A673 (cell line): Measurements from ENCODE around the gene HJV. TPM values are rescaled to one million over a fixed set of nuclear protein-coding genes. Genes with fewer than 3 reads are reported as not detected.

Experiments
- BruUV-seq: library from RNA; stranded (reverse); fragments of 400-500 nt; replicated peaks from 2 replicates; lab custom pipeline; 2021; lab: Mats Ljungman, UMichigan
- CTCF ChIA-PET: fragments of 300-600 bp; sonication (Branson Sonifier 250); formaldehyde crosslinking; loops from one replicate; lab custom pipeline; 2022; ENCODE audit warnings: antibody characterized with exemption; lab: Charles Lee
- POLR2A ChIA-PET: fragments of 300-600 bp; sonication (Branson Sonifier 250); formaldehyde crosslinking; loops from one replicate; lab custom pipeline; 2022; ENCODE audit warnings: antibody characterized with exemption; ENCODE audit not compliant: low non-redundant PET; lab: Charles Lee
- DNase-seq: peaks from one replicate; pipeline ENCODE4 v3.0.0-alpha.2; 2015; ENCODE audit warnings: low spot score
- H3K27ac ChIP-seq: fragments of 200-600 bp; sonication (generic); 2 replicates; pipeline ENCODE4 v1.5.1; 2016; ENCODE audit warnings: mixed run types, low read depth, mild to moderate bottlenecking, mixed read lengths, antibody characterized with exemption, low read length; ENCODE audit not compliant: poor library complexity, severe bottlenecking
- H3K27me3 ChIP-seq: fragments of 200-600 bp; sonication (generic); replicated peaks from 2 replicates; pipeline ENCODE4 v1.6.1; 2017; ENCODE audit warnings: mixed run types, low read depth, mild to moderate bottlenecking, mixed read lengths, antibody characterized with exemption, low read length; ENCODE audit not compliant: insufficient read depth, poor library complexity
- H3K36me3 ChIP-seq: fragments of 200-600 bp; sonication (generic); 2 replicates; pipeline ENCODE4 v1.6.1; 2016; ENCODE audit warnings: mixed run types, mild to moderate bottlenecking, mixed read lengths, antibody characterized with exemption, low read length; ENCODE audit not compliant: insufficient read depth, poor library complexity, severe bottlenecking
- H3K4me1 ChIP-seq: fragments of 200-600 bp; sonication (generic); 2 replicates; pipeline ENCODE4 v1.6.1; 2017; ENCODE audit warnings: mixed run types, mild to moderate bottlenecking, mixed read lengths, antibody characterized with exemption, low read length; ENCODE audit not compliant: insufficient read depth, poor library complexity, severe bottlenecking
- H3K4me3 ChIP-seq: fragments of 200-600 bp; sonication (generic); 2 replicates; pipeline ENCODE4 v1.5.1; 2016; ENCODE audit warnings: low read depth, mixed run types, mild to moderate bottlenecking, mixed read lengths, low read length; ENCODE audit not compliant: poor library complexity, severe bottlenecking
- H3K9me3 ChIP-seq: fragments of 200-600 bp; sonication (generic); 2 replicates; pipeline ENCODE4 v1.6.1; 2016; ENCODE audit warnings: mixed run types, low read depth, mild to moderate bottlenecking, mixed read lengths, antibody characterized with exemption, low read length; ENCODE audit not compliant: poor library complexity, severe bottlenecking
- EZH2 ChIP-seq: fragments of 200-600 bp; sonication (generic); IDR thresholded peaks from 2 replicates; pipeline ENCODE4 v1.6.1; 2017; ENCODE audit warnings: borderline replicate concordance, low read depth, mild to moderate bottlenecking, mixed read lengths, antibody characterized with exemption, low read length; ENCODE audit not compliant: poor library complexity, severe bottlenecking
- intact Hi-C: fragments of 100-400 bp; cut with micrococcal nuclease; formaldehyde crosslinking; loops from one replicate; pipeline ENCODE4 v1.10.0; 2022; ENCODE audit not compliant: unreplicated experiment
- total RNA-seq: library from RNA; stranded (reverse); gene quantifications from 2 replicates; pipeline ENCODE4 v1.2.3, GENCODE V29; 2021
- TF ChIP-seq, protein P1 (sequence below): fragments of 300-800, 200-600 bp; sonication (generic); conservative IDR thresholded peaks from 2 replicates; pipeline ENCODE4 v1.5.1; 2017; ENCODE audit warnings: low read depth, mild to moderate bottlenecking, antibody characterized with exemption, low read length, moderate library complexity, mixed read lengths

Gene HJV
- total RNA-seq, 1 experiment from 2014 or later: 0.24 TPM

- no peaks in the 10 kb centered on the region for H3K9me3 ChIP-seq
- ChIA-PET POLR2A (no interaction called here), CTCF (no interaction called here)
- TF ChIP-seq, protein P1, sequence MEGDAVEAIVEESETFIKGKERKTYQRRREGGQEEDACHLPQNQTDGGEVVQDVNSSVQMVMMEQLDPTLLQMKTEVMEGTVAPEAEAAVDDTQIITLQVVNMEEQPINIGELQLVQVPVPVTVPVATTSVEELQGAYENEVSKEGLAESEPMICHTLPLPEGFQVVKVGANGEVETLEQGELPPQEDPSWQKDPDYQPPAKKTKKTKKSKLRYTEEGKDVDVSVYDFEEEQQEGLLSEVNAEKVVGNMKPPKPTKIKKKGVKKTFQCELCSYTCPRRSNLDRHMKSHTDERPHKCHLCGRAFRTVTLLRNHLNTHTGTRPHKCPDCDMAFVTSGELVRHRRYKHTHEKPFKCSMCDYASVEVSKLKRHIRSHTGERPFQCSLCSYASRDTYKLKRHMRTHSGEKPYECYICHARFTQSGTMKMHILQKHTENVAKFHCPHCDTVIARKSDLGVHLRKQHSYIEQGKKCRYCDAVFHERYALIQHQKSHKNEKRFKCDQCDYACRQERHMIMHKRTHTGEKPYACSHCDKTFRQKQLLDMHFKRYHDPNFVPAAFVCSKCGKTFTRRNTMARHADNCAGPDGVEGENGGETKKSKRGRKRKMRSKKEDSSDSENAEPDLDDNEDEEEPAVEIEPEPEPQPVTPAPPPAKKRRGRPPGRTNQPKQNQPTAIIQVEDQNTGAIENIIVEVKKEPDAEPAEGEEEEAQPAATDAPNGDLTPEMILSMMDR: no peak
- no peak for TF ChIP-seq EZH2
- H3K4me1 ChIP-seq: peaks cover 33% of the 10 kb centered on the region
- intact Hi-C loops: no loop called here
- no peaks in the 10 kb centered on the region for H3K27me3 ChIP-seq
- BruUV-seq: no TSS peak
- H3K36me3 ChIP-seq: peaks cover 42% of the 10 kb centered on the region
- H3K27ac ChIP-seq: peak overlapping the region; percentile 19
- peak overlapping the region; percentile 67 for H3K4me3 ChIP-seq
- no peak for DNase-seq
Measured at GRCh38 chr1:145992958-145993617, 28.4 kb downstream of the HJV start.

GRCh38 chr1:145992502-145992936 lies 29.0 kb downstream of the HJV start:
- POLR2A ChIA-PET: no interaction called here

GRCh38 chr1:145991735-145992412 lies 29.7 kb downstream of the HJV start:
- BruUV-seq: no TSS peak
- H3K9me3 ChIP-seq: no peaks in the 10 kb centered on the region
- DNase-seq: no peak
- ChIA-PET POLR2A (no interaction called here), CTCF (interaction anchor here (0.6 kb wide), 1 partner anchor 145 kb away, joined by 3 read pairs; no protein-coding TSS in a partner anchor)
- H3K27ac ChIP-seq: peak overlapping the region; percentile 47
- peak overlapping the region; percentile 67 for H3K4me3 ChIP-seq
- intact Hi-C loops: no loop called here
- H3K4me1 ChIP-seq: peaks cover 21% of the 10 kb centered on the region
- no peaks in the 10 kb centered on the region for H3K27me3 ChIP-seq
- H3K36me3 ChIP-seq: peaks cover 42% of the 10 kb centered on the region
- TF ChIP-seq, protein P1: no peak
- TF ChIP-seq EZH2: no peak

More at GRCh38 chr1:145992502-145992936, 29.0 kb downstream of the HJV start:
- H3K27ac ChIP-seq: peak overlapping the region; percentile 3
- peak overlapping the region; percentile 67 for H3K4me3 ChIP-seq
- no peak for TF ChIP-seq EZH2
- TF ChIP-seq, protein P1: no peak
- peaks cover 42% of the 10 kb centered on the region for H3K36me3 ChIP-seq
- CTCF ChIA-PET: no interaction called here
- peaks cover 27% of the 10 kb centered on the region for H3K4me1 ChIP-seq
- DNase-seq: no peak
- no peaks in the 10 kb centered on the region for H3K9me3 ChIP-seq
- intact Hi-C loops: no loop called here
- no TSS peak for BruUV-seq
- H3K27me3 ChIP-seq: no peaks in the 10 kb centered on the region
